Measurements from ENCODE around the gene DNAJB6. TPM values are rescaled to one million over a fixed set of nuclear protein-coding genes. Genes with fewer than 3 reads are reported as not detected.

DNAJB6 gene
- total RNA-seq, 3 donors from 2014 or later (not counting 1 experiment from before 2014, with no cell fraction given): 309 to 343 (median 340) TPM

DNA sequence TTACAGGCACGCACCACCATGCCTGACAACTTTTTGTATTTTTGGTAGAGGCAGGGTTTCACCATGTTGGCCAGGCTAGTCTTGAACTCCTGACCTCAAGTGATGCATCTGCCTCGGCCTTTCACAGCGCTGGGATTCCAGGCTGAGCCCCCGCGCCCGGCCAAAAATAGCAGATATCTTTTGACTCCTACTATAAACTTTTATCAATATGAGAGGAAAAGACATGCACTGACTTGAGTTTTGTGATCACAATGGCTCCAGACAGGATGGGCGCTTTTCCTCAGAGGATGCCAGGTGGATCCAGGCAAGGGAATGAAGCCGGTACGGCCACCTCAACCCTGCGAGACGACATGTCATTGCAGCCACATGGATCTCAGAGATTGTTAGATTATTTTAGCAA lies 123.9 kb downstream of the DNAJB6 start:
- Histone ChIP-seq H3K9me3 (ENCODE audit: control insufficient read depth, insufficient read depth, low read length) (no peaks in the 10 kb centered on the region), H3K36me3 (ENCODE audit: control insufficient read depth, insufficient read depth, low read length) (no peaks in the 10 kb centered on the region), H3K27me3 (ENCODE audit: control insufficient read depth, insufficient read depth, low read length) (no peaks in the 10 kb centered on the region), H3K4me1 (ENCODE audit: control insufficient read depth, insufficient read depth, low read length) (no peaks in the 10 kb centered on the region), H3K4me3 (ENCODE audit: low read length) (no peak overlapping the region), H3K27ac (ENCODE audit: low read length) (no peak overlapping the region)
- no peak for DNase-seq
- Mint-ChIP-seq H3K36me3 (no peaks in the 10 kb centered on the region), H3K27me3 (ENCODE audit: low read depth in 2 of 2) (peaks cover 8 to 24% of the 10 kb centered on the region in 2 donors), H3K27ac (no peak overlapping the region), H3K4me3 (no peak overlapping the region), H3K9me3 (no peaks in the 10 kb centered on the region), H3K4me1 (no peaks in the 10 kb centered on the region)
- no peak for TF ChIP-seq CTCF (IDR thresholded peaks at IDR 0.05)
- no peak for ATAC-seq
- WGBS (ENCODE audit: insufficient coverage): 94% methylated on average over 11 of the region's 11 CpGs
- intact Hi-C loops (cut with micrococcal nuclease): no loop called here

- Mint-ChIP-seq H3K4me3 (no peak overlapping the region), H3K27me3 (ENCODE audit: low read depth in 2 of 2) (peaks cover 16 to 28% of the 10 kb centered on the region in 2 donors), H3K36me3 (no peaks in the 10 kb centered on the region), H3K27ac (no peak overlapping the region), H3K4me1 (no peaks in the 10 kb centered on the region), H3K9me3 (no peaks in the 10 kb centered on the region)
- WGBS (ENCODE audit: insufficient coverage): 67% methylated on average over 12 of the region's 12 CpGs
- intact Hi-C loops (cut with micrococcal nuclease): no loop called here
- no peak for TF ChIP-seq CTCF (IDR thresholded peaks at IDR 0.05)
- DNase-seq (no peak), ATAC-seq (no peak)
- H3K4me3 ChIP-seq (ENCODE audit: low read length): no peak overlapping the region
- H3K27ac ChIP-seq (ENCODE audit: low read length): no peak overlapping the region
- H3K27me3 ChIP-seq (ENCODE audit: control insufficient read depth, insufficient read depth, low read length): no peaks in the 10 kb centered on the region
- H3K36me3 ChIP-seq (ENCODE audit: control insufficient read depth, insufficient read depth, low read length): no peaks in the 10 kb centered on the region
- no peaks in the 10 kb centered on the region for H3K4me1 ChIP-seq (ENCODE audit: control insufficient read depth, insufficient read depth, low read length)
- no peaks in the 10 kb centered on the region for H3K9me3 ChIP-seq (ENCODE audit: control insufficient read depth, insufficient read depth, low read length)
Observed at GRCh38 chr7:157461573-157462418, 125.0 kb downstream of the DNAJB6 start.

GRCh38 chr7:157462419-157462771 lies 125.6 kb downstream of the DNAJB6 start:
- Mint-ChIP-seq H3K9me3 (no peaks in the 10 kb centered on the region), H3K27me3 (ENCODE audit: low read depth in 2 of 2) (peaks cover 16 to 22% of the 10 kb centered on the region in 2 donors), H3K36me3 (no peaks in the 10 kb centered on the region), H3K4me3 (no peak overlapping the region), H3K4me1 (no peaks in the 10 kb centered on the region), H3K27ac (no peak overlapping the region)
- Histone ChIP-seq H3K27ac (ENCODE audit: low read length) (no peak overlapping the region), H3K9me3 (ENCODE audit: control insufficient read depth, insufficient read depth, low read length) (no peaks in the 10 kb centered on the region), H3K4me3 (ENCODE audit: low read length) (no peak overlapping the region), H3K27me3 (ENCODE audit: control insufficient read depth, insufficient read depth, low read length) (no peaks in the 10 kb centered on the region), H3K36me3 (ENCODE audit: control insufficient read depth, insufficient read depth, low read length) (no peaks in the 10 kb centered on the region), H3K4me1 (ENCODE audit: control insufficient read depth, insufficient read depth, low read length) (no peaks in the 10 kb centered on the region)
- 89% methylated on average over 20 of the region's 20 CpGs for WGBS (ENCODE audit: insufficient coverage)
- DNase-seq (no peak), ATAC-seq (no peak)
- intact Hi-C loops (cut with micrococcal nuclease): no loop called here
- no peak for TF ChIP-seq CTCF (IDR thresholded peaks at IDR 0.05)

DNA sequence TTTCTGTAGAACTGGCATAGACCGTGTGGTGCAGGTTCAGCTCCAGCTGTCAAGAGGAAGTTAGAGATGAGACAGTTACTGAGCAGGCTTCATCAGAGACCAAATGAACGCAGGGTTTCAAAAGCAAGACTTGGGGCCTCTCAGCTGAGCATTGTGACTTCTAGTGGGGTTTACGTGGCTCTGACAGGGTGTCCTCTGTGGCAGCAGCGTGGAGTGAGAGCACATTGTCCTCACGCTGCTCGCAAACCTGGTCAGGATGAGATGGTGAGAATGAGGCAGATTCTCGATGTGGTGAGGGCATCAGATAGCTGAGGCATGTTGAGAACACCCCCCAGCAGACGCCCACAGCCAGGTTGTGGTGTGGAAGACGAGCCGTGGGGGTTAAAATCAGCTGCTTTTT lies 126.0 kb downstream of the DNAJB6 start:
- Histone ChIP-seq H3K27me3 (ENCODE audit: control insufficient read depth, insufficient read depth, low read length) (no peaks in the 10 kb centered on the region), H3K36me3 (ENCODE audit: control insufficient read depth, insufficient read depth, low read length) (no peaks in the 10 kb centered on the region), H3K4me3 (ENCODE audit: low read length) (no peak overlapping the region), H3K27ac (ENCODE audit: low read length) (no peak overlapping the region), H3K4me1 (ENCODE audit: control insufficient read depth, insufficient read depth, low read length) (no peaks in the 10 kb centered on the region), H3K9me3 (ENCODE audit: control insufficient read depth, insufficient read depth, low read length) (no peaks in the 10 kb centered on the region)
- H3K9me3 Mint-ChIP-seq: no peaks in the 10 kb centered on the region
- H3K36me3 Mint-ChIP-seq: no peaks in the 10 kb centered on the region
- ATAC-seq (no peak), DNase-seq (no peak)
- no peaks in the 10 kb centered on the region for H3K4me1 Mint-ChIP-seq
- WGBS (ENCODE audit: insufficient coverage): 62% methylated on average over 10 of the region's 10 CpGs
- TF ChIP-seq CTCF (IDR thresholded peaks at IDR 0.05): no peak
- no peak overlapping the region for H3K4me3 Mint-ChIP-seq
- intact Hi-C loops (cut with micrococcal nuclease): no loop called here
- peaks cover 14 to 17% of the 10 kb centered on the region in 2 donors for H3K27me3 Mint-ChIP-seq (ENCODE audit: low read depth in 2 of 2)
- H3K27ac Mint-ChIP-seq: no peak overlapping the region
